ENCODE measurements around the gene LHCGR. TPM values are rescaled to one million over a fixed set of nuclear protein-coding genes. Genes with fewer than 3 reads are reported as not detected.
"Not testable (repeated sequence)": the region's sequence is repeated elsewhere in the genome, so short reads cannot be mapped to it uniquely, and the experiment has no call there.

The LHCGR gene
- total and polyA plus RNA-seq, 2 donors = 0.05 to 0.21 TPM

DNA sequence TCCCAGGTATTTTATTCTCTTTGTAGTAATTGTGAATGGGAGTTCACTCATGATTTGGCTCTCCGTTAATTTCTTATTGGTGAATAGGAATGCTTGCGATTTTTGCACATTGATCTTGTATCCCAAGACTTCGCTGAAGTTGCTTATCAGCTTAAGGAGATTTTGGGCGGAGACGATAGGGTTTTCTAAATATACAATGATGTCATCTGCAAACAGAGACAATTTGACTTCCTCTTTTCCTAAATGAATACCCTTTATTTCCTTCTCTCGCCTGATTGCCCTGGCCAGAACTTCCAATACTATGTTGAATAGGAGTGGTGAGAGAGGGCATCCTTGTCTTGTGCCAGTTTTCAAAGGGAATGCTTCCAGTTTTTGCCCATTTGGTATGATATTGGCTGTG, 51.9 kb downstream of the LHCGR start:
- H3K36me3 ChIP-seq (ENCODE audit: control insufficient read depth in 2 of 2, insufficient read depth in 2 of 2, low read length in 1 of 2); H3K4me1 ChIP-seq (ENCODE audit: control insufficient read depth in 2 of 2, insufficient read depth in 2 of 2, low read length in 2 of 2); H3K27me3 ChIP-seq (ENCODE audit: control insufficient read depth in 2 of 2, insufficient read depth in 1 of 2, low read length in 1 of 2); H3K4me3 ChIP-seq (ENCODE audit: low read length in 2 of 2); H3K27ac ChIP-seq (ENCODE audit: low read depth in 1 of 2, low read length in 1 of 2); DNase-seq (ENCODE audit: low read depth in 6 of 9, low spot score in 9 of 9); H3K9me3 ChIP-seq (ENCODE audit: control insufficient read depth in 2 of 2, insufficient read depth in 1 of 2, low read length in 1 of 2): not testable (repeated sequence)
- 96% methylated on average over 6 of the region's 6 CpGs for WGBS

DNA sequence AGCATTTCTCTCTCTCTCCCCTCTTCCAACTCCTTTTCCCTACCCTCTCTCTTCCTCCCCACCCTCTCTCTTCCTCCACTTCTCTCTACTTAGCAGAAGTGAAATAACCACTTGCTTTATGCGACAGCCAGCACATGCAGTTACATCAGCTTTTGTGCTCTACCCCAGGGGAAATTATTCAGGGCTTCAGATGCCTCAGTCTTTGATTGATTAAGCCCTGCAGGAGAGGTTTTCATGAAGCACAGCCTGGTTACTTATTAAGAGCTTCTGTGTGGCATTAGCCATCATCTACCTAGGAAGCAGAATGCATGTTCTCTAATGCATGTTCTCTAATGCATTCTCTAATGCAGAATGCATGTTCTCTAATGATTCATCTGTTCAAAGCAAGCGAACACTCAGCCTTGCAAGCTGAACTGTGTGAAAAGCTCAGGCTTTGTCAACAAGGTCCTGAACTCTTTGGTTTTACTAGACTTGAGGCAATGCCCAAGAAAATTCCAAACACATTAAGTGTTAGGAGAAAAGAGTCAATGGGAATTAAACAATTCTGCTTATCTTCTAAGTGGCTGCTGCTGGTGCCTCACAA, 56.1 kb downstream of the LHCGR start:
- no peaks in the 10 kb centered on the region for H3K4me1 ChIP-seq (ENCODE audit: control insufficient read depth in 2 of 2, insufficient read depth in 2 of 2, low read length in 2 of 2)
- no peak overlapping the region for H3K4me3 ChIP-seq (ENCODE audit: low read length in 2 of 2)
- no peaks in the 10 kb centered on the region for H3K9me3 ChIP-seq (ENCODE audit: control insufficient read depth in 2 of 2, insufficient read depth in 1 of 2, low read length in 1 of 2)
- no peaks in the 10 kb centered on the region for H3K36me3 ChIP-seq (ENCODE audit: control insufficient read depth in 2 of 2, insufficient read depth in 2 of 2, low read length in 1 of 2)
- no peak for DNase-seq (ENCODE audit: low read depth in 6 of 9, low spot score in 9 of 9)
- H3K27me3 ChIP-seq (ENCODE audit: control insufficient read depth in 2 of 2, insufficient read depth in 1 of 2, low read length in 1 of 2) = no peaks in the 10 kb centered on the region
- no peak overlapping the region for H3K27ac ChIP-seq (ENCODE audit: low read depth in 1 of 2, low read length in 1 of 2)
- 81% methylated on average over 2 of the region's 2 CpGs for WGBS

DNA sequence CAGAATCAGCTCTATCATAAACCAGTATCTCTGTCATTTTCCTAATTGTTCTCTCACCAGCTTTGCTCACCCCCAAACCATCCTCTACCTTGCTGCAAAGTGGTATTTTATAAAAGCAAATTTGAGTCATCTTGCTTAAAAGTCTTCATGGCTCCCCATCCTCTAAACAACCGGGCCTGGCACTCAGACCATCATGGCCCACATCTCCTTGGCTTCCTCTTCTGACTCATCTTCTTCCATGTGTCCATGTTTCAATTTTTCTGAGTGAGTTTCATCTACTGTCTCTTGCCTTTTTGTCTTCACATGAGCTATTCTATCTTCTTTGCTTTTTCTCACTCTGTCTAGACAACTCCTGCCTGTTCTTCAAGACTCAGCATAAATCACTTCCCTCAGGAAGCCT, 58.6 kb downstream of the LHCGR start:
- DNase-seq (ENCODE audit: low read depth in 6 of 9, low spot score in 9 of 9) = no peak
- Histone ChIP-seq H3K27me3 (ENCODE audit: control insufficient read depth in 2 of 2, insufficient read depth in 1 of 2, low read length in 1 of 2) (no peaks in the 10 kb centered on the region), H3K4me3 (ENCODE audit: low read length in 2 of 2) (no peak overlapping the region), H3K4me1 (ENCODE audit: control insufficient read depth in 2 of 2, insufficient read depth in 2 of 2, low read length in 2 of 2) (no peaks in the 10 kb centered on the region), H3K36me3 (ENCODE audit: control insufficient read depth in 2 of 2, insufficient read depth in 2 of 2, low read length in 1 of 2) (no peaks in the 10 kb centered on the region), H3K27ac (ENCODE audit: low read depth in 1 of 2, low read length in 1 of 2) (no peak overlapping the region), H3K9me3 (ENCODE audit: control insufficient read depth in 2 of 2, insufficient read depth in 1 of 2, low read length in 1 of 2) (no peaks in the 10 kb centered on the region)
- 81% methylated on average over 1 of the region's 1 CpG for WGBS

DNA sequence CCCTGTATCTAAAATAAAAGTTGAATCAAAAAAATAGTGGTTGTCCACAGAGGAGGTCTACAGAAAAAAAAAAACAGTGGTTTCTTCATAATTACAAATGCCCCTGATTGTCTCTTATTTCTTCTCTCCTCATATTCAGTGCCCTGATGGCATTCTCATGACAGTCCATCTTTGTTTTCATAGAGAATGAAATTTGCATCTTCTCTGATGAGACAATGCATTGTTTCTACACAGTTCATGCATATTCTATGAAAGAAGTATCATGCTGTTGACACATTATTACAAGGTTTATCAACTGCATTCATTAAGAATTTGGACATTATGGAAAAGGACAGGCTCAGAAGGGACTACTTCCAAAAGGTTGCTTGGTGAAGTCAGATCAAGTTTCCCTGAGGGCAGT, 59.5 kb downstream of the LHCGR start:
- H3K27me3 ChIP-seq (ENCODE audit: control insufficient read depth in 2 of 2, insufficient read depth in 1 of 2, low read length in 1 of 2) = no peaks in the 10 kb centered on the region
- H3K4me3 ChIP-seq (ENCODE audit: low read length in 2 of 2) = no peak overlapping the region
- no peaks in the 10 kb centered on the region for H3K36me3 ChIP-seq (ENCODE audit: control insufficient read depth in 2 of 2, insufficient read depth in 2 of 2, low read length in 1 of 2)
- H3K9me3 ChIP-seq (ENCODE audit: control insufficient read depth in 2 of 2, insufficient read depth in 1 of 2, low read length in 1 of 2) = no peaks in the 10 kb centered on the region
- no peak for DNase-seq (ENCODE audit: low read depth in 6 of 9, low spot score in 9 of 9)
- no peak overlapping the region for H3K27ac ChIP-seq (ENCODE audit: low read depth in 1 of 2, low read length in 1 of 2)
- H3K4me1 ChIP-seq (ENCODE audit: control insufficient read depth in 2 of 2, insufficient read depth in 2 of 2, low read length in 2 of 2) = no peaks in the 10 kb centered on the region

DNA sequence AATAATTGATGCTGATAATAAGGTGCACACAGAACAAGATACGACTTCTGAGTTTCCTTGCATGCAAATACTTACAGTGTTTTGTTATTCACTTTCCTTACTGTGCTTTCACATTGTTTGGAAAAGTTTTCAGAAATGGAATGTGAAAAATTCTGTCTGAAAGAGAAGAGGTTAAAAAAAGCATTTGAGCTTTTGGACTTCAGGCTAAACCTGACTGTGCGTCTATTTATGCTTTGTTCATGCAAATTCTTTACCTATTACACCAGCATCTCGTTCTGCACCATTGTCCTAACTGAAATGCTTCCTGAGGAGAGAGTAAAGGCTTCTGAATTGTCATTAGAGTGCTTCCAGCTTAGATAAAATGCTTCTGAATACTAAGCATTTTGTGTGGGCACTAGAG, 61.4 kb downstream of the LHCGR start:
- no peaks in the 10 kb centered on the region for H3K4me1 ChIP-seq (ENCODE audit: control insufficient read depth in 2 of 2, insufficient read depth in 2 of 2, low read length in 2 of 2)
- no peak overlapping the region for H3K4me3 ChIP-seq (ENCODE audit: low read length in 2 of 2)
- WGBS = 78% methylated on average over 3 of the region's 3 CpGs
- no peaks in the 10 kb centered on the region for H3K36me3 ChIP-seq (ENCODE audit: control insufficient read depth in 2 of 2, insufficient read depth in 2 of 2, low read length in 1 of 2)
- no peaks in the 10 kb centered on the region for H3K9me3 ChIP-seq (ENCODE audit: control insufficient read depth in 2 of 2, insufficient read depth in 1 of 2, low read length in 1 of 2)
- no peaks in the 10 kb centered on the region for H3K27me3 ChIP-seq (ENCODE audit: control insufficient read depth in 2 of 2, insufficient read depth in 1 of 2, low read length in 1 of 2)
- H3K27ac ChIP-seq (ENCODE audit: low read depth in 1 of 2, low read length in 1 of 2) = no peak overlapping the region
- DNase-seq (ENCODE audit: low read depth in 6 of 9, low spot score in 9 of 9) = no peak

DNA sequence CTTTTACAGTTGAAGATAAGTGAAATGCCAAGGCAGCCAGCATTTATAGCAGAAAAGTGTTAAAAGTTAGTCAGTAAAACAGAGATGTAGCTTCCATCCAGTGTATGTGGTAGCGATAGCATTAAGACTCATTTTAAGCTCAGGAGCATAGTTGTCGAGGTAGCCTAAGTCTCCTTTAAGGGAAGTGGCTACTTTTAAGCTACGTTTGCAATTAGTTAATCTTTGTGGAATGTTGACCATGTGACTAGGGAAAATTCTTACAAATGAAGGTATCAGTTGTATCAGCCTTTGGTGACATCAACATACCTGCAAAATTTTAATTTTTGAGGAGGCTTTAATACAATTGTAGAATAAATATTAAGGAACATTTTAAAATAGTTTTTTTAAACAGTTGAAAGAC, 61.9 kb downstream of the LHCGR start:
- H3K27ac ChIP-seq (ENCODE audit: low read depth in 1 of 2, low read length in 1 of 2) = no peak overlapping the region
- DNase-seq (ENCODE audit: low read depth in 6 of 9, low spot score in 9 of 9) = no peak
- no peaks in the 10 kb centered on the region for H3K27me3 ChIP-seq (ENCODE audit: control insufficient read depth in 2 of 2, insufficient read depth in 1 of 2, low read length in 1 of 2)
- H3K4me1 ChIP-seq (ENCODE audit: control insufficient read depth in 2 of 2, insufficient read depth in 2 of 2, low read length in 2 of 2) = no peaks in the 10 kb centered on the region
- H3K36me3 ChIP-seq (ENCODE audit: control insufficient read depth in 2 of 2, insufficient read depth in 2 of 2, low read length in 1 of 2) = no peaks in the 10 kb centered on the region
- WGBS = 82% methylated on average over 3 of the region's 3 CpGs
- no peak overlapping the region for H3K4me3 ChIP-seq (ENCODE audit: low read length in 2 of 2)
- no peaks in the 10 kb centered on the region for H3K9me3 ChIP-seq (ENCODE audit: control insufficient read depth in 2 of 2, insufficient read depth in 1 of 2, low read length in 1 of 2)

DNA sequence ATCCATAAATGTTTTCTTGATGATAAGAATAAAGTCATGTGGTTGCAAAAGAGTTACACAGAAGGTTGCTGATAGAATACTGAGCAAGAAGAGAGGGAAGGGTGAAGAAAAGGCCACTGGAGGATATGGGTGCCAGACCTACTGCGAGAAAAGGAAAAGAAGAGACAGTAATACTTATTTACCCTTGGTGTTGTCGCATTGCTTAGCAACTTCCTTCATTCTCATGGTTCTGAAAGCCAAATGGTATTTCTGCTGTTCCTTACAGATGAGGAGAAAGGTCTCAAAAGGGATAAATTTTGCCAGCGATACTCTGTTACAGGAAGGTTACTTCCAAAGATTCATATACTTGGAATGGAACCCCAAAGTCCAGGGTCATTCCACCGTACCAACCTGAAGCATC, 62.5 kb downstream of the LHCGR start:
- WGBS = 89% methylated on average over 4 of the region's 4 CpGs
- Histone ChIP-seq H3K4me1 (ENCODE audit: control insufficient read depth in 2 of 2, insufficient read depth in 2 of 2, low read length in 2 of 2) (no peaks in the 10 kb centered on the region), H3K27me3 (ENCODE audit: control insufficient read depth in 2 of 2, insufficient read depth in 1 of 2, low read length in 1 of 2) (no peaks in the 10 kb centered on the region), H3K9me3 (ENCODE audit: control insufficient read depth in 2 of 2, insufficient read depth in 1 of 2, low read length in 1 of 2) (no peaks in the 10 kb centered on the region), H3K36me3 (ENCODE audit: control insufficient read depth in 2 of 2, insufficient read depth in 2 of 2, low read length in 1 of 2) (no peaks in the 10 kb centered on the region), H3K4me3 (ENCODE audit: low read length in 2 of 2) (no peak overlapping the region), H3K27ac (ENCODE audit: low read depth in 1 of 2, low read length in 1 of 2) (no peak overlapping the region)
- no peak for DNase-seq (ENCODE audit: low read depth in 6 of 9, low spot score in 9 of 9)

DNA sequence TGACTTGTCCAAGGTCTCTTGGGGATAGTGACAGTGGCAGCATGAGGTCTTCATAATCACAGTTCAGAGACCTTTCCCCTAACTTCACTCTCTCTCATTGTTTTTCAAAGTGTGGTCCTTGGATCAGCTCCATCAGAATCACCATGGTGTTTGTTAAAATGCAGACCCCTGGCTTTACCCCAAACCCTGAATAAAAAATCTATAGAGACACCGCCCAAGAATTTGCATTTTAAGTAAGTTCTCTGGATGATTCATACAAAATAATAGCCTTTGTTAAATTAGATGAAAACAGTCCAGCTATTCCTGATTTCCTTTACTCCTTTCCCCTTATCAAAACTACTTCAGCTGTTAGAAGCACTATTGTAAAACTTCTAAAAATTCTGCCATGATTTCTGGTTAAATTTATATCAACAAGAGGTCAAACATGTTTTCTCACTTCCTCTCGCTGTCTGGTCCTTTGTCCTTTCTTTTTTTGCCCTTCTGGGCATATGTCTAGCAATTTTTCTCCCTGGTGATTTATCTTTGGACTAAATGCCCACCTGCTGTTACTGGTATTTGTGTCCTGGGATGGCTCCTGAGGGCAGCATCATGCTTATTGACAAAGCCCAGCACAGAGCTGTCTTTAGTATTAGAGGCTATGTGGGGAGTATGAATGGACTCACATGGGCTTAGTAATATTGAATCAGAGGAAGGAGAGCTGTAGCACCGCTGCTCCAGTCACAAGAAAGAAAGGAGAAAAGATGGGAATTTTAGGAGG, 63.4 kb downstream of the LHCGR start:
- Histone ChIP-seq H3K27me3 (ENCODE audit: control insufficient read depth in 2 of 2, insufficient read depth in 1 of 2, low read length in 1 of 2) (no peaks in the 10 kb centered on the region), H3K4me3 (ENCODE audit: low read length in 2 of 2) (no peak overlapping the region), H3K4me1 (ENCODE audit: control insufficient read depth in 2 of 2, insufficient read depth in 2 of 2, low read length in 2 of 2) (no peaks in the 10 kb centered on the region), H3K9me3 (ENCODE audit: control insufficient read depth in 2 of 2, insufficient read depth in 1 of 2, low read length in 1 of 2) (no peaks in the 10 kb centered on the region), H3K27ac (ENCODE audit: low read depth in 1 of 2, low read length in 1 of 2) (no peak overlapping the region), H3K36me3 (ENCODE audit: control insufficient read depth in 2 of 2, insufficient read depth in 2 of 2, low read length in 1 of 2) (no peaks in the 10 kb centered on the region)
- whole genome bisulfite sequencing = 91% methylated on average over 3 of the region's 3 CpGs
- no peak for DNase-seq (ENCODE audit: low read depth in 6 of 9, low spot score in 9 of 9)

DNA sequence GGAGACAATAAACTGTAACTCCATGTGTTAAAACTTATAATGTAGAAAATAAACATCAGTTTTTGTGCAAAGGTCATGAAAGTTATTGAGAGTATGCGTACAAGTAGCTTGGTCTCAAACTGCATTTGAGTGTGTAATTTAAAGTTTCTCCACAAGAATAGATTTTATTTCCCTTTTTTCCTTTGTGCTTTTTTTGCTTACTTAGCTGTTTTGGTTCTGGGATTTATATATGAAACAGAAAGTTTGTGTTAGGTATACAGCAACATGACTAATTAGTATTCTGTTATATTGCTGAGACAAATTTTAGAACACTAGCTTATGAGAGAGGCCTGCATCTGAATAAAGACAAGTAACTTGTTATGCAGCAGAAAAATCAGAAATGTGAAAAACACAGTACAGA, 70.4 kb downstream of the LHCGR start:
- no peaks in the 10 kb centered on the region for H3K36me3 ChIP-seq (ENCODE audit: control insufficient read depth in 2 of 2, insufficient read depth in 2 of 2, low read length in 1 of 2)
- no peaks in the 10 kb centered on the region for H3K4me1 ChIP-seq (ENCODE audit: control insufficient read depth in 2 of 2, insufficient read depth in 2 of 2, low read length in 2 of 2)
- no peak overlapping the region for H3K27ac ChIP-seq (ENCODE audit: low read depth in 1 of 2, low read length in 1 of 2)
- no peaks in the 10 kb centered on the region for H3K9me3 ChIP-seq (ENCODE audit: control insufficient read depth in 2 of 2, insufficient read depth in 1 of 2, low read length in 1 of 2)
- no peaks in the 10 kb centered on the region for H3K27me3 ChIP-seq (ENCODE audit: control insufficient read depth in 2 of 2, insufficient read depth in 1 of 2, low read length in 1 of 2)
- 97% methylated on average over 1 of the region's 1 CpG for WGBS
- DNase-seq (ENCODE audit: low read depth in 6 of 9, low spot score in 9 of 9) = no peak
- H3K4me3 ChIP-seq (ENCODE audit: low read length in 2 of 2) = no peak overlapping the region
